Measurements from ENCODE around the gene KRT2. TPM values are rescaled to one million over a fixed set of nuclear protein-coding genes. Genes with fewer than 3 reads are reported as not detected.

KRT2 gene
- total and polyA plus RNA-seq, 8 donors, result not detected

- Histone ChIP-seq H3K4me1 (peaks cover 0 to 5% (median 0%) of the 10 kb centered on the region in 4 donors), H3K9me3 (no peaks in the 10 kb centered on the region), H3K27me3 (peaks cover 0 to 71% (median 23%) of the 10 kb centered on the region in 3 donors), H3K4me3 (no peak overlapping the region), H3K27ac (no peak overlapping the region), H3K36me3 (no peaks in the 10 kb centered on the region)
- intact Hi-C loops (cut with DNase I; ENCODE audit: low total_unique reads), result no loop called here
- WGBS, 5 donors, result 85 to 99% (median 92%) methylated on average over 5 of the region's 5 CpGs
- DNase-seq, result no peak
- TF ChIP-seq POLR2A (IDR thresholded peaks at IDR 0.05), result no peak
- no peak for TF ChIP-seq EP300 (IDR thresholded peaks at IDR 0.05)
- TF ChIP-seq POLR2AphosphoS5 (IDR thresholded peaks at IDR 0.05), result no peak
- TF ChIP-seq CTCF (IDR thresholded peaks at IDR 0.05), result no peak
Observed at GRCh38 chr12:52602552-52602951, 49.5 kb downstream of the KRT2 start.

GRCh38 chr12:52601671-52602070 lies 50.3 kb downstream of the KRT2 start:
- H3K27me3 ChIP-seq, result peaks cover 0 to 71% (median 23%) of the 10 kb centered on the region in 3 donors
- 48 to 72% (median 53%) methylated on average over 4 of the region's 4 CpGs for WGBS, 5 donors
- TF ChIP-seq POLR2A (IDR thresholded peaks at IDR 0.05), result no peak
- no peak overlapping the region for H3K27ac ChIP-seq
- no peaks in the 10 kb centered on the region for H3K36me3 ChIP-seq
- no peak for DNase-seq
- intact Hi-C loops (cut with DNase I; ENCODE audit: low total_unique reads), result no loop called here
- no peaks in the 10 kb centered on the region for H3K9me3 ChIP-seq
- peaks cover 0 to 5% (median 0%) of the 10 kb centered on the region in 4 donors for H3K4me1 ChIP-seq
- H3K4me3 ChIP-seq, result no peak overlapping the region

GRCh38 chr12:52600941-52601481 lies 51.0 kb downstream of the KRT2 start, which contains the start of gene KRT72:
Gene KRT72, minus strand, starts transcription at chr12:52601463. Its CDS starts 11 bp downstream, at chr12:52601452.
- H3K4me3 ChIP-seq, result no peak within 1 kb of the TSS
- H3K4me1 ChIP-seq, result peaks cover 0 to 5% (median 0%) of the 10 kb centered on the region in 4 donors
- peaks cover 0 to 71% (median 23%) of the 10 kb centered on the region in 3 donors for H3K27me3 ChIP-seq
- no peaks in the 10 kb centered on the region for H3K9me3 ChIP-seq
- TF ChIP-seq POLR2AphosphoS5 (IDR thresholded peaks at IDR 0.05), result no peak
- H3K27ac ChIP-seq, result no peak within 1 kb of the TSS
- intact Hi-C loops (cut with DNase I; ENCODE audit: low total_unique reads), result no loop called here
- DNase-seq, result no peak
- 4 to 37% (median 30%) methylated on average over 4 to 48 of the region's 48 CpGs for WGBS, 5 donors
- H3K36me3 ChIP-seq, result no peaks in the 10 kb centered on the region

- no peak for DNase-seq
- TF ChIP-seq EP300 (IDR thresholded peaks at IDR 0.05) (no peak), POLR2A (IDR thresholded peaks at IDR 0.05) (no peak), CTCF (IDR thresholded peaks at IDR 0.05) (no peak), POLR2AphosphoS5 (IDR thresholded peaks at IDR 0.05) (no peak)
- Histone ChIP-seq H3K36me3 (no peaks in the 10 kb centered on the region), H3K9me3 (no peaks in the 10 kb centered on the region), H3K4me3 (no peak overlapping the region), H3K27me3 (peaks cover 0 to 71% (median 23%) of the 10 kb centered on the region in 3 donors), H3K27ac (no peak overlapping the region), H3K4me1 (peaks cover 0 to 5% (median 0%) of the 10 kb centered on the region in 4 donors)
- WGBS, 5 donors, result 85 to 89% (median 87%) methylated on average over 12 of the region's 12 CpGs
- intact Hi-C loops (cut with DNase I; ENCODE audit: low total_unique reads), result no loop called here
Observed at GRCh38 chr12:52600475-52600874, 51.5 kb downstream of the KRT2 start.

- TF ChIP-seq CTCF (IDR thresholded peaks at IDR 0.05) (no peak), POLR2AphosphoS5 (IDR thresholded peaks at IDR 0.05) (no peak), POLR2A (IDR thresholded peaks at IDR 0.05) (no peak), EP300 (IDR thresholded peaks at IDR 0.05) (no peak)
- no peak for DNase-seq
- Histone ChIP-seq H3K4me1 (peaks cover 0 to 5% (median 0%) of the 10 kb centered on the region in 4 donors), H3K36me3 (no peaks in the 10 kb centered on the region), H3K27me3 (peaks cover 0 to 70% (median 23%) of the 10 kb centered on the region in 3 donors), H3K4me3 (no peak overlapping the region), H3K27ac (no peak overlapping the region), H3K9me3 (no peaks in the 10 kb centered on the region)
- intact Hi-C loops (cut with DNase I; ENCODE audit: low total_unique reads), result no loop called here
- 46 to 63% (median 52%) methylated on average over 2 of the region's 2 CpGs for WGBS, 5 donors
Observed at GRCh38 chr12:52600071-52600470, 51.9 kb downstream of the KRT2 start.
